ENCODE results near the gene RAPGEF3. TPM values are rescaled to one million over a fixed set of nuclear protein-coding genes. Genes with fewer than 3 reads are reported as not detected.

Gene RAPGEF3
- total and polyA plus RNA-seq, 2 of the 13 experiments (the other 11 are each of a cell fraction or from before 2014, with no cell fraction given) = 0.07 TPM

GRCh38 chr12:47700263-47700662, 58.4 kb downstream of the RAPGEF3 start:
- Histone ChIP-seq H2AFZ (ENCODE audit: low read length) (no peak overlapping the region), H3K36me3 (replicated peaks in 1 of 2; ENCODE audit: control insufficient read depth in 1 of 2, insufficient read depth in 2 of 2, low read length in 2 of 2) (peaks cover 3 to 22% of the 10 kb centered on the region in 2 experiments; a peak in 4 of 5 replicates), H3K4me2 (ENCODE audit: low read depth, low read length) (no peak overlapping the region), H4K20me1 (ENCODE audit: insufficient read depth, low read length) (no peaks in the 10 kb centered on the region), H3K9ac (ENCODE audit: insufficient read depth, low read depth, low read length) (no peak overlapping the region), H3K27ac (ENCODE audit: extremely low read length, insufficient read depth, low read length) (no peak overlapping the region), H3K4me3 (replicated peaks in 1 of 3; ENCODE audit: insufficient read depth in 1 of 3, low read depth in 2 of 3, low read length in 3 of 3) (no peak overlapping the region), H3K79me2 (ENCODE audit: insufficient read depth, low read length) (peaks cover 18% of the 10 kb centered on the region), H3K9me3 (ENCODE audit: low read length) (no peaks in the 10 kb centered on the region), H3K4me1 (ENCODE audit: insufficient read depth, low read length) (peaks cover 22% of the 10 kb centered on the region), H3K27me3 (ENCODE audit: control insufficient read depth in 1 of 2, insufficient read depth in 2 of 2, low read length in 2 of 2) (no peaks in the 10 kb centered on the region; a peak in 1 of 5 replicates)
- POLR2A ChIA-PET = no interaction called here
- intact Hi-C loops (cut with micrococcal nuclease; ENCODE audit: unreplicated experiment) = no loop called here
- BruUV-seq (replicated peaks) = no TSS peak
- no peak for ATAC-seq
- no peak for DNase-seq (ENCODE audit: low spot score)
- TF ChIP-seq CEBPB (IDR thresholded peaks at IDR 0.05; ENCODE audit: borderline replicate concordance, low read depth, low read length) (peak; percentile 42; the same call in 1 of the 2 replicates), SMYD3 (CRISPR knock-in tag; IDR thresholded peaks at IDR 0.05) (no peak)
- FAIRE-seq = no peak
- 98% methylated on average over 2 of the region's 2 CpGs for WGBS (ENCODE audit: low lambda C conversion rate)
- CTCF ChIA-PET (ENCODE audit: low intra/inter-chr PET ratio, low total read pairs) = no interaction called here
- in situ Hi-C loops (cut with HindIII; ENCODE audit: extremely low pct_ligation_motif_present, low pct_unique_long_range_greater_than_20kb) = no loop called here

- H3K79me2 ChIP-seq (ENCODE audit: insufficient read depth, low read length) = peaks cover 4% of the 10 kb centered on the region
- ChIA-PET POLR2A (no interaction called here), CTCF (ENCODE audit: low intra/inter-chr PET ratio, low total read pairs) (no interaction called here)
- H3K9me3 ChIP-seq (ENCODE audit: low read length) = no peaks in the 10 kb centered on the region
- no peaks in the 10 kb centered on the region for H3K27me3 ChIP-seq (ENCODE audit: control insufficient read depth in 1 of 2, insufficient read depth in 2 of 2, low read length in 2 of 2)
- H3K4me2 ChIP-seq (ENCODE audit: low read depth, low read length) = no peak overlapping the region
- no peak overlapping the region for H3K4me3 ChIP-seq (replicated peaks in 1 of 3; ENCODE audit: insufficient read depth in 1 of 3, low read depth in 2 of 3, low read length in 3 of 3)
- peaks cover 7% of the 10 kb centered on the region for H3K4me1 ChIP-seq (ENCODE audit: insufficient read depth, low read length)
- in situ Hi-C loops (cut with HindIII; ENCODE audit: extremely low pct_ligation_motif_present, low pct_unique_long_range_greater_than_20kb) = no loop called here
- no TSS peak for BruUV-seq (replicated peaks)
- H3K27ac ChIP-seq (ENCODE audit: extremely low read length, insufficient read depth, low read length) = no peak overlapping the region
- H3K9ac ChIP-seq (ENCODE audit: insufficient read depth, low read depth, low read length) = no peak overlapping the region
- DNase-seq (ENCODE audit: low spot score) (no peak), FAIRE-seq (no peak), ATAC-seq (no peak)
- intact Hi-C loops (cut with micrococcal nuclease; ENCODE audit: unreplicated experiment) = no loop called here
- H3K36me3 ChIP-seq (replicated peaks in 1 of 2; ENCODE audit: control insufficient read depth in 1 of 2, insufficient read depth in 2 of 2, low read length in 2 of 2) = peaks cover 4 to 28% of the 10 kb centered on the region in 2 experiments
- H4K20me1 ChIP-seq (ENCODE audit: insufficient read depth, low read length) = no peaks in the 10 kb centered on the region
- WGBS (ENCODE audit: low lambda C conversion rate) = 98% methylated on average over 7 of the region's 7 CpGs
- H2AFZ ChIP-seq (ENCODE audit: low read length) = no peak overlapping the region
- TF ChIP-seq MED8 (CRISPR knock-in tag; IDR thresholded peaks at IDR 0.05; ENCODE audit: insufficient replicate concordance) (no peak), ZUFSP (CRISPR knock-in tag; IDR thresholded peaks at IDR 0.05; ENCODE audit: borderline replicate concordance) (no peak), ZHX2 (IDR thresholded peaks at IDR 0.05; ENCODE audit: low read depth) (no peak), ZHX2 (CRISPR knock-in tag; IDR thresholded peaks at IDR 0.05; ENCODE audit: borderline replicate concordance) (no peak), FOXO1 (CRISPR knock-in tag; IDR thresholded peaks at IDR 0.05) (no peak), ETS1 (CRISPR knock-in tag; IDR thresholded peaks at IDR 0.05) (no peak)
Measured at GRCh38 chr12:47698631-47699030, 60.0 kb downstream of the RAPGEF3 start.
